ENCODE data around the gene IPO4. TPM values are rescaled to one million over a fixed set of nuclear protein-coding genes. Genes with fewer than 3 reads are reported as not detected.

Gene IPO4
- total and polyA plus RNA-seq, 2 of the 13 experiments (the other 11 are each of a cell fraction or from before 2014, with no cell fraction given): 39.0 to 179 TPM

DNA sequence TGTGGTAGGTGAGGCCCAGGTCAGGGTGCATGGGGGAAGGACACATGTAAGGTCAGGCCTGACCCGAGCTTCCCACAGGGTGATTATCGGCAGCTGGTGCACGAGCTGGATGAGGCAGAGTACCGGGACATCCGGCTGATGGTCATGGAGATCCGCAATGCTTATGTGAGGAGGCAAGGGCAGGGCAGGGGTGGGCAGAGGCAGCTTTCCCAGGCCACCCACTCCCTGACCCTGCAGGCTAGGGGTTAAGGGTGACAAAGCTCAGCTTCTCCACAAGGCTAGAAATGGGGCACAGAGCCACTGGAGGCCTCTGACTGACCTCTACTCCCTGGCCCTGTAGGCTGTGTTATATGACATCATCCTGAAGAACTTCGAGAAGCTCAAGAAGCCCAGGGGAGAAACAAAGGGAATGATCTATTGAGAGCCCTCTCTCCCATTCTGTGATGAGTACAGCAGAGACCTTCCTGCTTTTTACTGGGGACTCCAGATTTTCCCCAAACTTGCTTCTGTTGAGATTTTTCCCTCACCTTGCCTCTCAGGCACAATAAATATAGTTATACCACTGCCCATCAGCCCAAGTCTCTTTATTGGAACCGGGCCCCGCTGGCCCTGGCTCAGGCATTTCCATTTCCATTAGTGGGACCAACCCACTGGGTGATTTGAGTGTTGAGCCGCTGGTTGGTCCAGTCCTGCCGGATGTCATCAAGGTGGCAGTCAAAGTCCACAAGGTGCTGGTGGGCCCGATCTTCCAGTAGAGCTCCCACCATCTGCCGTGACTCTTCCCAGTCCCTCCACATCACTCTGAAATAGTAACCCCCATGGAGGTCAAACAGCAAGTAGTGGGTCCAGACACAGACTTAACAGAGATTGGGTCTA is 50.0 kb downstream of the IPO4 start (continued):
- TF ChIP-seq SALL1 (CRISPR knock-in tag; IDR thresholded peaks at IDR 0.05): 0 out of 2 replicates have a peak, but pooled peaks have one; percentile 9
- TF ChIP-seq ZFP37 (CRISPR knock-in tag; IDR thresholded peaks at IDR 0.05; ENCODE audit: borderline replicate concordance): no peak
- no peak for TF ChIP-seq FOXO1 (CRISPR knock-in tag; IDR thresholded peaks at IDR 0.05)
- no peak for TF ChIP-seq ZNF546 (CRISPR knock-in tag; conservative IDR thresholded peaks at IDR 0.05)
- peak; percentile 38; the same call in 1 of the 2 replicates for TF ChIP-seq NR2F6 (IDR thresholded peaks at IDR 0.05)
- TF ChIP-seq NR2F6 (CRISPR knock-in tag; IDR thresholded peaks at IDR 0.05): no peak
- no peak for TF ChIP-seq ZNF773 (CRISPR knock-in tag; IDR thresholded peaks at IDR 0.05; ENCODE audit: borderline replicate concordance)
- TF ChIP-seq ZSCAN25 (CRISPR knock-in tag; IDR thresholded peaks at IDR 0.05): peak; percentile 82
- no peak for TF ChIP-seq ZSCAN21 (CRISPR knock-in tag; IDR thresholded peaks at IDR 0.05; ENCODE audit: borderline replicate concordance)
- TF ChIP-seq AKAP8 (CRISPR knock-in tag; IDR thresholded peaks at IDR 0.05): 0 out of 2 replicates have a peak, but pooled peaks have one; percentile 13
- 0 out of 2 replicates have a peak, but pooled peaks have one; percentile 53 for TF ChIP-seq ZNF333 (CRISPR knock-in tag; IDR thresholded peaks at IDR 0.05; ENCODE audit: borderline replicate concordance)
- no peak for TF ChIP-seq ZNF713 (CRISPR knock-in tag; IDR thresholded peaks at IDR 0.05)
- TF ChIP-seq BORCS8-MEF2B (CRISPR knock-in tag; IDR thresholded peaks at IDR 0.05): no peak; the same call in 1 of the 2 replicates
- no peak for TF ChIP-seq MAFF (IDR thresholded peaks at IDR 0.05; ENCODE audit: low read depth, low read length)
- no peak for TF ChIP-seq ZNF260 (CRISPR knock-in tag; IDR thresholded peaks at IDR 0.05; ENCODE audit: borderline replicate concordance, low read depth)
- no peak for TF ChIP-seq ZNF3 (CRISPR knock-in tag; IDR thresholded peaks at IDR 0.05)
- no peak for TF ChIP-seq ZNF879 (CRISPR knock-in tag; IDR thresholded peaks at IDR 0.05)
- no peak for TF ChIP-seq ZFYVE20 (CRISPR knock-in tag; IDR thresholded peaks at IDR 0.05; ENCODE audit: borderline replicate concordance, low read depth)
- TF ChIP-seq, protein P1, sequence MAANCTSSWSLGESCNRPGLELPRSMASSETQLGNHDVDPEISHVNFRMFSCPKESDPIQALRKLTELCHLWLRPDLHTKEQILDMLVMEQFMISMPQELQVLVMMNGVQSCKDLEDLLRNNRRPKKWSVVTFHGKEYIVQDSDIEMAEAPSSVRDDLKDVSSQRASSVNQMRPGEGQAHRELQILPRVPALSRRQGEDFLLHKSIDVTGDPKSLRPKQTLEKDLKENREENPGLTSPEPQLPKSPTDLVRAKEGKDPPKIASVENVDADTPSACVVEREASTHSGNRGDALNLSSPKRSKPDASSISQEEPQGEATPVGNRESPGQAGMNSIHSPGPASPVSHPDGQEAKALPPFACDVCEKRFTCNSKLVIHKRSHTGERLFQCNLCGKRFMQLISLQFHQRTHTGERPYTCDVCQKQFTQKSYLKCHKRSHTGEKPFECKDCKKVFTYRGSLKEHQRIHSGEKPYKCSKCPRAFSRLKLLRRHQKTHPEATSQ (CRISPR knock-in tag; IDR thresholded peaks at IDR 0.05; ENCODE audit: borderline replicate concordance): no peak
- TF ChIP-seq TRIM24 (CRISPR knock-in tag; IDR thresholded peaks at IDR 0.05): no peak
- TF ChIP-seq ZSCAN12 (CRISPR knock-in tag; IDR thresholded peaks at IDR 0.05): no peak
- TF ChIP-seq ETS1 (CRISPR knock-in tag; IDR thresholded peaks at IDR 0.05): no peak
- TF ChIP-seq, protein P2, sequence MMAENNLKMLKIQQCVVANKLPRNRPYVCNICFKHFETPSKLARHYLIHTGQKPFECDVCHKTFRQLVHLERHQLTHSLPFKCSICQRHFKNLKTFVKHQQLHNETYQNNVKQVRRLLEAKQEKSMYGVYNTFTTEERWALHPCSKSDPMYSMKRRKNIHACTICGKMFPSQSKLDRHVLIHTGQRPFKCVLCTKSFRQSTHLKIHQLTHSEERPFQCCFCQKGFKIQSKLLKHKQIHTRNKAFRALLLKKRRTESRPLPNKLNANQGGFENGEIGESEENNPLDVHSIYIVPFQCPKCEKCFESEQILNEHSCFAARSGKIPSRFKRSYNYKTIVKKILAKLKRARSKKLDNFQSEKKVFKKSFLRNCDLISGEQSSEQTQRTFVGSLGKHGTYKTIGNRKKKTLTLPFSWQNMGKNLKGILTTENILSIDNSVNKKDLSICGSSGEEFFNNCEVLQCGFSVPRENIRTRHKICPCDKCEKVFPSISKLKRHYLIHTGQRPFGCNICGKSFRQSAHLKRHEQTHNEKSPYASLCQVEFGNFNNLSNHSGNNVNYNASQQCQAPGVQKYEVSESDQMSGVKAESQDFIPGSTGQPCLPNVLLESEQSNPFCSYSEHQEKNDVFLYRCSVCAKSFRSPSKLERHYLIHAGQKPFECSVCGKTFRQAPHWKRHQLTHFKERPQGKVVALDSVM (CRISPR knock-in tag; IDR thresholded peaks at IDR 0.05): no peak
- TF ChIP-seq, protein P3, sequence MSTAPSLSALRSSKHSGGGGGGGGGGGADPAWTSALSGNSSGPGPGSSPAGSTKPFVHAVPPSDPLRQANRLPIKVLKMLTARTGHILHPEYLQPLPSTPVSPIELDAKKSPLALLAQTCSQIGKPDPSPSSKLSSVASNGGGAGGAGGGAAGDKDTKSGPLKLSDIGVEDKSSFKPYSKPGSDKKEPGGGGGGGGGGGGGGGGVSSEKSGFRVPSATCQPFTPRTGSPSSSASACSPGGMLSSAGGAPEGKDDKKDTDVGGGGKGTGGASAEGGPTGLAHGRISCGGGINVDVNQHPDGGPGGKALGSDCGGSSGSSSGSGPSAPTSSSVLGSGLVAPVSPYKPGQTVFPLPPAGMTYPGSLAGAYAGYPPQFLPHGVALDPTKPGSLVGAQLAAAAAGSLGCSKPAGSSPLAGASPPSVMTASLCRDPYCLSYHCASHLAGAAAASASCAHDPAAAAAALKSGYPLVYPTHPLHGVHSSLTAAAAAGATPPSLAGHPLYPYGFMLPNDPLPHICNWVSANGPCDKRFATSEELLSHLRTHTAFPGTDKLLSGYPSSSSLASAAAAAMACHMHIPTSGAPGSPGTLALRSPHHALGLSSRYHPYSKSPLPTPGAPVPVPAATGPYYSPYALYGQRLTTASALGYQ (CRISPR knock-in tag; IDR thresholded peaks at IDR 0.05): no peak

Measured in HepG2 (cell line).